GM21619 (cell line): Measurements from ENCODE around the gene IL36G.
"Not testable (repeated sequence)": the region's sequence is repeated elsewhere in the genome, so short reads cannot be mapped to it uniquely, and the experiment has no call there.

Experiments used
- ATAC-seq: cut with Tn5 transposase; IDR thresholded peaks from one replicate; pipeline ENCODE4 v1.9.1; 2021; ENCODE audit not compliant: unreplicated experiment

Gene IL36G

DNA sequence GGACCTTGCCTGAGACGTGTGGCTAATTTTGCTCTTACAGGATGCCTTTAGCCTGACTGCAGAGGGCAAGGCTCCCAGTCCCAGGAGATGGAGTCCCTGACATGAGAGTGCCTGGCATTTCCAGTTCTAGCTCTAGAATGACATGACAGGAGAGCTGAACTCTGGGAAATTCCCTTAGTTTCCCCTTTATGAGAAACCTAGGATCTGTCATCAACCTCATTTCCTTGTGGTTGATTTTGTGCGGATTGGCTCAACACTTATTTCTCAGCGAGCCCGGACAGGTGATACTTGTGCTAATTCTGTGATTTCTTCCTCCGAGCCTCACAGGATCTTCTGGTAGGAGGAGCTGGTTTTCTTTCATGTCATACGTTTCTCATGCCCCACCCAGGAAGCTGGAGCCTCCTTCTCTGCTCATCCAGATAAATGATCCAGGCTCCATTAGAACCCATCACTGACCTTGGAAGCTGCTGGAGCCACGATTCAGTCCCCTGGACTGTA is at the start of gene IL36G:
TSS of gene IL36G (plus strand) at position 448 of the 498 bp plus-strand sequence. CDS start 633 bp downstream, outside the sequence.
- ATAC-seq, result no peak

GRCh38 chr2:112933261-112933660 is 44.5 kb upstream of the IL36G start:
- no peak for ATAC-seq

- not testable (repeated sequence) for ATAC-seq
Measured at GRCh38 chr2:112934117-112934516, 43.7 kb upstream of the IL36G start.

- no peak for ATAC-seq
Measured at GRCh38 chr2:112936927-112937232, 40.9 kb upstream of the IL36G start.

DNA sequence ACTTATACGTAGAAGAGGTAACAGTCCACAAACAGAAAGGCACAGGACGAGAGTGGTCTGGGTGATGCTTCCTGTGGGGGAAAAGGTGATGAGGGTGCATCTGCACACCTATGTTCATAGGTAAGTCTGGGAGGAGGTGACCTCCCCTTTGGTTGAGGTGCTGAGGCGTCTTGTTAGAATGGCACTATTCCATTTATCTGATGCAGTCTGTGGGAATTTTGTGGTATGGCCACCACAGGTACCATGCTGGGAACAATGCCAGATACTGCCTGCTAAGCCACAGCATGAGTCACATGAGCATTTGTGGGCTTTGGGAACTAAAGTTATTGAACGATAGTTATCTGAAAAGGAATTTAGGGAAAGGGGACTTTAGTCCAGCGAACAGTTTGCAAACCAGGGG is 38.9 kb upstream of the IL36G start:
- ATAC-seq, result no peak

- no peak for ATAC-seq
Measured at GRCh38 chr2:112939425-112939824, 38.4 kb upstream of the IL36G start.

DNA sequence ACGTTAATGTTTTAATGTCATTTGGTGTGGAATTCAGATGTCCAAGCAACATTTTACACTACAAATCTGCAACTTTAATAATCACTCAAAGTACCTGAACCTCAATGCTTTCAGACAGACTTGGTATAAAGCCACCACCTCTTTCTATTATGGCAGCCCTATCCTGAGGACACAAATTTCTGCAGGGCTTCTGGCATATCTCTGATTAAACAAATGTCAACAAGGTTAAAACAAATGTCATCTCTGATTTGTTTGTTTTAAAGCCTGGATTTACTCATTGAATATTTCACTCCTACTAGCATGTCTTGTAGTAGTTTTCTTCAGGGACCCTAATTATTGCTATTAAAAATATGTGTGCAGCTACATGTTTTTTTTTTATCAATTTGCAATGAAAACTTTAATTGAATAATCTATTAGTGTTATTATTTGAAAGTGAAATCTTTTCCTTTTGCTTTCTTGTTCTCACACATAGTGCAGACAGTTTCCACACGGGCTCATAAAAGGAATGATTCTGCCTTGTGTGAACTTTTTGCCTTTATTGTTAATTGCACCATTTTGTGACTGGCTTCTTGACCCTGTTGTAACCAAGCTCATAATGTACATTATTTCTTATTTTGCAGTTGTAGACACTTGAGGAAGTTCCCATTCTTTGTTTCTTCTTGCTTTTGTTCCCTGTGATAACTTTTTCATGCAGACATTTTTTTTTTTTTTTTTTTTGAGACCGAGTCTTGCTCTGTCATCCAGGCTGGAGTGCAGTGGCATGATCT is 36.8 kb upstream of the IL36G start:
- ATAC-seq, result no peak

DNA sequence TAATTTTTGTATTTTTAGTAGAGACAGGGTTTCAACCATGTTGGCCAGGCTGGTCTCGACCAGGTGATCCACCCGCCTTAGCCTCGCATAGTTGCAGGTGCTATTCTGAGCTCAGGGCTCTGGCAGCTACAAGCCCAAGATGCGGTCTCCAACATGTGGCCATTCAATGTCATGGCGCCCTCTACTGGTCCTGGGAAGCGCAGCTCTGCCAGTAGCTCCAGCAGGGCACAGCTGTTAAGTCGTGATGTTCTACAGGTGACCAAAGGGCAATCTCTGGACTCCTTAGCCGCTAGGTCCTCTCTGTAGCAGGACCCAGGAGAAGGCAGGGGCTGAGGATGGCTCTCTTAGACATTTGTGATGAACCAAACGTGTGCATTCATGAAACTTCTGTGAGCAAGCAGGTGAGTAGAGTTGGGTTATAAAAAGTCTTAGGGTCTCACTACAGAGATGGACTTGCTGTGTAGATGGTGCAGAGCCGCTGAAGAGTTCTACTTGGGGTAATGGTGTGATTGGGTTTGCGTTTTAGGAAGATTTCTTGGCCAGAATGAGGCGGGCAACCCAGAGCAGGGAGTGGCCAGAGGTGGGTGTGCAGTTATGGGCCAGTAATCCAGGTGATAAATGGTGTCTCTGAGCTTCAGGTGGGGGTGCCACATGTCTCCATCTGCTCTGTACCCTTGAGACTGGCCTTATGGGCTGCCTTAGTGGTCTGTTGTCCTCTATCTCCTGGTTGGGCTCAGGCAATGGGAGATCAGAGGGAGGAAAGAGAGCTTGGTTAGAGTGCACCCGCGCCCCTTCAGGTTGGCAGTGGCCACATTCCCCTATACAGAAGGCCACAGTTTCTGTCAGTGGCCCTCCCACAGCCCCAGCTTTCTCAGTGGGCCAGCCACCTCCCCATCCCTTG is 35.8 kb upstream of the IL36G start:
- ATAC-seq, result peak; percentile 91

DNA sequence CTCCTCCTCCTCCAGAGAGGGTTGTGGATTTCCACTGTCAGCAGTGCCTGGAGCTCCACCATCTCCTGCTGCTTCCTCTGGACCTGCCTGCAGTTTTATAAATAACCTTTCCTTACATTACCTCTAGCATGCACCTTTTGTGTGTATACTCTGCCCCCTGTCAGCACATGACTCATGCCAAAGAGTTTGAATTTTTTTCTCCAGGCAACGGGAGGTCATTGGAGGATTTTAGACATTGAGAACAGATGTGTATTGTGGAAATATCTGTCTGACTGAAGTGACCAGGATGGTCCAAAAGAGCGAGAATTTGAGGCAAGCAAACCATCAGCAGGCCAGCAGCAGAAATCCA is 35.2 kb upstream of the IL36G start:
- ATAC-seq, result no peak

DNA sequence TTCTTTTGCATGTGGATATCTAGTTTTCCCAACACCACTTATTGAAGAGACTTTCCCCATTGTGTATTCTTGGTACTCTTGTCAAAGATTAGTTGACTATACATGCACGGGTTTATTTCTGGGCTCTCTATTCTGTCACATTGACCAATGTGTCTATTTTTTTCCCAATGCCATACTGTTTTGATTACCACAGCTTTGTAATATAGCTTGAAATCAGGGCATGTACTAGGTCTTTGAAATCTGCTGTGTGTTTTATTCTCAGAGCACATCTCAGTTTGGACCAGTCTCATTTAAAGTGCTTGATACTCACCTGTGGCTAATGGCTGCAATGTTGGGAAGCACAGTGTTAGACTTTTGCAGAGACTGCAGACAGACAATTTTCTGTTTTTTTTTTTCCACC is 32.8 kb upstream of the IL36G start:
- ATAC-seq, result no peak

DNA sequence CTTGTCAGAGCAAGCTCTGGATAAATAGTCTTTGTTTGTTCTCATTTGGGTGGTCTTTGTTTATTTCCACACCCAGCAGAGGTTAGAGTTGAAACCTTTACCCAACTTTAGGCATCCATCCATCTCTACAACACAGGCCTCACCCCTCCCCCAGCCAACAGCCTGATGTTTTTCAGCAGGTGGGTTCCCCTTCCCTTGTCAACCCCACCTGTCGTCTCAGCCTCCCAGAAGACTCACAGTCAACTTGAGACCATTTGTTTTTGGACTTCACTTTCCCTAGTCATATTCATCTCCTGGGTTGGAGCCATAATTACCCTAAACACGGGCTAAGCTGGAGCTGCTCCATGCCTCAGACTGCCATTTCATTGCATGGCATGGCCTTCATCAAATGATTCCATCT is 31.7 kb upstream of the IL36G start:
- ATAC-seq, result no peak

- ATAC-seq, result no peak
Measured at GRCh38 chr2:112947374-112947773, 30.4 kb upstream of the IL36G start.

- ATAC-seq, result no peak
Measured at GRCh38 chr2:112949456-112949855, 28.4 kb upstream of the IL36G start.

- ATAC-seq, result no peak
Measured at GRCh38 chr2:112954364-112954763, 23.4 kb upstream of the IL36G start.

GRCh38 chr2:112957511-112957910 is 20.3 kb upstream of the IL36G start:
- ATAC-seq, result no peak

DNA sequence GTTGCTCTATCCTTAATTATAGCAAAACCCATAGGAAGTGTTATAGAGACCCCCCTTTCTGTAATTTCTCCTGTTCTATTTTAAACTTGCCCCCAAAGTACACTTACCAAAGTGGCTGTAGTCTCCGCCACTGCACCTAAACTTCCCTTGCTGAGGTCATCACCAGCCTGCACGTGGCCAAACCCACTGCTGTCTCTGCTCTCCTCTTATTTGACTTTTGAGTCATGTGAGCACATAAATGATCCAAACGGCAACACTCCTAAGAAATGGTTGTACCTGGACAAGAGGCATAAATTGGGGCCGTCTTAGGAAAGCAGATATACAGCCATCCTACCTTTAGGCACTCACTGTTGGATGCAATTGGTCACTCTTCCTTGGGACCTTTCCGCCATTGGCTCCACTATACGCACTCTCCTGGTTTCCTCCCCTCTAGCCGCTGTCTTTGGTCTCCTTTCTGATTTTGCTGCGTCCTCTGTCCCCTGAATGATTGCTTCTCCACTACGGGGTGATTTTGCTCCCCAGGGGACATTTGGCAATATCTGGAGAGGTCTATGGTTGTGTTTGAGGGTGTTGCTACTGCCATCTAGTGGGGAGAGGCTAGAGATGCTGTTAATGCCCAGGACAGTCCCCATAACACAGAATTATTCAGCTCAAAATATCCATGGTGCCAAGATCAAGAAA is 19.2 kb upstream of the IL36G start:
- no peak for ATAC-seq

DNA sequence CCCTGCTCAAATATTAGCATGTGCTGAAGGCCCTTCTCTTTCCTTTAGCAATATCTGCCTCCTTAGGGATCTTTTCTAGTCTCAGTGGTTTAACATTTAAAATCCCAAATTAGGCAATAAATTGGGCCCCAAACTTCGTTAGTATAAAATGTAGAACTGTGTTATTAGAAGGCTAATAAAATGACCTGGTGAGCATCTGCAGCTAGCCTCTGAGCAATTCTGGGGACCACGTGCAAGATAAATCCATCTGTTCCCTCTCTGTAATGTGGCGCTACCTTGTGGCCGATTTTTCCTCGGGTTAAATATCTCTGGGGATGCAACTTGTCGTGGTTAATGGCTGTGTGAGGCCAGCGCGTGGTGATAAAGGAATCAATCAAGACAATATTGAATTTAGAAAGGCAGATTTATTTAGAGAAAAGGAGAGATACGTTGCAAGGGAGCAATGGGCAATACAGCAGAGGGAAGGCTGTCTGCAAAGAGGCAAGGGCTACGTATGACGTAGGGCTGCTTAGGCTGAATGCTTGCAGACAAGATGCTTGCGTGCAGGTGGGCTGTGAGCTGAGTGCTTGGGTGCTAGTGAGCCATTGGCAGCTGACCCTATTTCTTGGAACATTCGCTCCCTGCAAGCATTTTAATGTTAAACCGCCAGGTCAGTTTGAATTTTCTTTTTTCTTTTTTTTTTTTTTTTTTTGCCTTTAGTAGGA is 18.5 kb upstream of the IL36G start:
- no peak for ATAC-seq

DNA sequence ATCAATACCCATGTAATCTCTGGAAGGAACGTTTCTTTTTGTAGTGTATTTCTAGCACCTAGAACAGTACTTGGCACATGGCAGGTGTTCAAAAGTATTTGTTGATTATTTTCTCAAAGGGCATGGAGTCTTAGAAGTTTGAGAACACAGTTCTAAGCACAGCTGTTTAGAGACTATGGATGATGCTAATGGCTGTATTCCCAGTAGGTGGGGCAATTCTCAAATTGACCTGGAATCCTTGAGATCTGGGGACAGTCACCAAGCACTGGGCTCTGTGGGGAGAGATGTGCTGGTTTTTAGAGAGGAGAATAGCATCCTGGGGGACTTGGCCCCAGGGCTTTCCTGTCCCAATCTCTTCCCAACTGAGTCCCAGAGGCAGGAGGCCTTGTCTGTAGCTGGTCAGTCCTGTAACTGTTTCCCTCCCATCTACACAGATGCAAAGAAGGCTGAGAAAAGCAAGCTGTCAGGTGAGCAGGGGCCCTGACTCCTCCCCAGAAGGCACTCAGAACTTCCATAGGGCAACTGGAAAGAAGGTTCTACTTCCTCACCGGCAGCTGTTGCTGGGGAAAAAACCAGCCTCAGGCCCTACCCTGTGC is 17.5 kb upstream of the IL36G start:
- ATAC-seq, result no peak

DNA sequence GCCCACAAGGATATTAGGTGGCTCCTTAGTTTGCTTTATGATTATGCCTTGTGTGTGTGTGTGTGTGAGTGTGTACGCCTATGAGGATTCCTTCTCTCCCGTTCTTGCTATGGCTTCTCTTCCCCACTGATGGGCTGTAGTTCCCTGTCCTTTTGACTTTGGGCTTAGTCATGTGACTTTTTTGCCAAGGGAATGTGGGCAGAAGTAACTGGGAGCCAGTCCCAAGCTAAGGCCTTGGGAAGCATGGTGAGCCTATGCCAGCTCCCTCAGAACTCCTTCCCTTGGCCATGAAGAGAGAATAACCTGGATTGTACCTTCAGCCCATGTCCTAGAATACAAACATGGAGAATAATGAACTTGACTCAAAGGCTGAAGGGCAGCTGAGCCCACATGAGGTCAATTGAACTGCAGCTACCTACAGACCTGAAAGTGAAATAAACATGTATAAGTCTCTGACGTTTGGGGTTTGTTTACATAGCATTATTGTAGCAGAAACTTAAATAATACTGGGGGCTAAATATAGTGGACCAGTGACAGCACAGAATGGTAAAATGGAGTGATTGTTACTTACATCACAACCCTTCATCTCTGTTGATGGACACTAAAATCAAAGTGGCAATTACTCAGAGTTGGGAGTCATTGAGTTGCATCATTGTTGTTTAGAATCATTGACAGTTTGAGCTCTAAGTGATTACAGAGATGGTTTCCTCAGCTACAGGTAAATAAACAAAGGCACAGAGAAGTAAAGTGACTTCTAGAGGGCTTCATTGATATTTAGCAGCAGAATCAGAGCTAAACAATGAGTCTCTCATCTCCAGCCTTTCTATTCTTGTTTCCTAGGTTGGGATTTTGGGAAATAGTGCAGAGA is 15.3 kb upstream of the IL36G start:
- ATAC-seq, result no peak

GRCh38 chr2:112967023-112967422 is 10.8 kb upstream of the IL36G start:
- no peak for ATAC-seq
